Umbilical cord (tissue), 2 donors: Measurements from ENCODE around the gene PKP3. TPM values are rescaled to one million over a fixed set of nuclear protein-coding genes. Genes with fewer than 3 reads are reported as not detected.
A peak's percentile ranks its signal among the peaks of the same experiment; 100 is the strongest.
"Not testable (repeated sequence)": the region's sequence is repeated elsewhere in the genome, so short reads cannot be mapped to it uniquely, and the experiment has no call there.

Source experiments
- DNase-seq: peaks from one replicate; pipeline ENCODE4 v3.0.0-alpha.2; 2015; ENCODE audit warnings: low spot score
- total RNA-seq: library from RNA; depleted of rRNA; stranded (reverse); fragments of >200 nt; gene quantifications from one replicate; pipeline ENCODE4 v1.2.3, GENCODE V29; 2014; ENCODE audit warnings: low replicate concordance; ENCODE audit not compliant: insufficient read depth

Gene PKP3
- 36.6 TPM for total RNA-seq

GRCh38 chr11:394034-394857, at the start of gene PKP3:
Gene PKP3 (plus strand): TSS chr11:394209. CDS start chr11:394293, 84 bp downstream.
- DNase-seq = peak; percentile 80

- DNase-seq = no peak
Observed at GRCh38 chr11:344836-345578, 49.0 kb upstream of the PKP3 start.

GRCh38 chr11:346529-346928, 47.5 kb upstream of the PKP3 start:
- no peak for DNase-seq

GRCh38 chr11:349270-349954, 44.6 kb upstream of the PKP3 start:
- DNase-seq = not testable (repeated sequence)

- peak; percentile 48 for DNase-seq
Observed at GRCh38 chr11:350033-350722, 43.8 kb upstream of the PKP3 start.

- peak; percentile 77 for DNase-seq
Observed at GRCh38 chr11:350723-351255, 43.2 kb upstream of the PKP3 start.

GRCh38 chr11:351411-351810, 42.6 kb upstream of the PKP3 start:
- DNase-seq = no peak

- DNase-seq = no peak
Observed at GRCh38 chr11:352456-353031, 41.5 kb upstream of the PKP3 start.

GRCh38 chr11:353179-353873, 40.7 kb upstream of the PKP3 start:
- peak; percentile 94 for DNase-seq

- peak; percentile 97 for DNase-seq
Observed at GRCh38 chr11:355581-356458, 38.2 kb upstream of the PKP3 start.

GRCh38 chr11:356610-357009, 37.4 kb upstream of the PKP3 start:
- no peak for DNase-seq

- no peak for DNase-seq
Observed at GRCh38 chr11:357582-357981, 36.4 kb upstream of the PKP3 start.

- no peak for DNase-seq
Observed at GRCh38 chr11:358129-358800, 35.7 kb upstream of the PKP3 start.

GRCh38 chr11:359181-359714, 34.8 kb upstream of the PKP3 start:
- DNase-seq = no peak

- DNase-seq = no peak
Observed at GRCh38 chr11:360326-361280, 33.4 kb upstream of the PKP3 start.

- DNase-seq = no peak
Observed at GRCh38 chr11:362642-363442, 31.2 kb upstream of the PKP3 start.

GRCh38 chr11:363443-363805, 30.6 kb upstream of the PKP3 start:
- DNase-seq = not testable (repeated sequence)
